HG03442 (cell line): ENCODE measurements around the gene SLC9A3.

Experiments used
- ATAC-seq: cut with Tn5 transposase; IDR thresholded peaks from one replicate; pipeline ENCODE4 v1.9.1; 2021; ENCODE audit warnings: mild to moderate bottlenecking, moderate library complexity; ENCODE audit not compliant: unreplicated experiment

The SLC9A3 gene

GRCh38 chr5:421287-421880 is 102.9 kb downstream of the SLC9A3 start:
- ATAC-seq = no peak

DNA sequence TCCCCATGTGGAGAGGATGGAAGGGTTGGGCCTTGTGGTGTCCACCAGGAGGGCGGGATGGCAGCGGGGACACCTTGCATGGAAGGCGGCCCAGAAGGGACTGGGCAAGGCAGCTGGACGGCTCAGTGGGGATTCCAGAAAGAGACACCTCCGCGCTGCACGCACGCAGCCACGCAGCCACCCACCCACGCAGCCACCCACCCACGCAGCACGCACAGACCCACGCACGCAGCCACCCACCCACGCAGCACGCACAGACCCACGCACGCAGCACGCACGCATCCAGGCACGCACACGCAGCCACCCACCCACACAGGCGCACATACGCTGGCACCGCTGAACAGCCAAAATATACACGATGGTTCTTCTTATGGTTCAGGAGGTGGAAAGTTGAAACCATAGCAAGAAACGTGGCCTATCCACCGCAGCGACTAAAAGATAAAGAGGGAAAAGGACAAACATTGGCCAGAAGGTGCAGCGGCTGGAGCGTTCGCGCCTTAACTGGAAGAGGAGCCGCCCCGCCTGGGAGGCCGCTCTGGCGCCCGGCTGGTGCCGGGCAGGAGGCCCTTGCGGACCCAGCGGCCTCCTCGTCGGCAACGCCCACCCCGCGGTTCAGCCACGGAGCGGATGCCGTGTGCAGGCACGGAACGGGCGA is 103.5 kb downstream of the SLC9A3 start:
- ATAC-seq = no peak
